Activated CD4-positive, alpha-beta memory T cell treated with anti-CD3 and anti-CD28 coated beads, Interleukin-2, amount 10 ng/mL, durations not matched to agents 7 days and 5 days (primary cell): Measurements from ENCODE around the gene TMEM147. TPM values are rescaled to one million over a fixed set of nuclear protein-coding genes. Genes with fewer than 3 reads are reported as not detected.
"Not testable (repeated sequence)": the region's sequence is repeated elsewhere in the genome, so short reads cannot be mapped to it uniquely, and the experiment has no call there.

ENCODE experiments used
- CTCF ChIA-PET: fragments of 350-600 bp; sonication (Branson Sonifier 250); formaldehyde crosslinking; loops from one replicate; lab custom pipeline; 2021; ENCODE audit warnings: antibody characterized with exemption, inconsistent platforms; lab: Charles Lee
- POLR2A ChIA-PET: fragments of 350-600 bp; sonication (Branson Sonifier 250); formaldehyde crosslinking; loops from one replicate; lab custom pipeline; 2021; ENCODE audit warnings: antibody characterized with exemption; lab: Charles Lee
- DNase-seq: peaks from one replicate; pipeline ENCODE4 v3.0.0-alpha.2; 2020
- H3K27ac Mint-ChIP-seq: one replicate; pipeline ENCODE4 v1.8.0; 2021; ENCODE audit warnings: mild to moderate bottlenecking, mixed read lengths
- H3K27me3 Mint-ChIP-seq: one replicate; pipeline ENCODE4 v1.8.0; 2021; ENCODE audit warnings: mixed read lengths
- H3K36me3 Mint-ChIP-seq: one replicate; pipeline ENCODE4 v1.8.0; 2021; ENCODE audit warnings: low read depth, mixed read lengths
- H3K4me1 Mint-ChIP-seq: one replicate; pipeline ENCODE4 v1.8.0; 2021; ENCODE audit warnings: mixed read lengths
- H3K4me3 Mint-ChIP-seq: one replicate; pipeline ENCODE4 v1.8.0; 2021; ENCODE audit warnings: mild to moderate bottlenecking, mixed read lengths
- H3K9me3 Mint-ChIP-seq: one replicate; pipeline ENCODE4 v1.8.0; 2021; ENCODE audit warnings: mixed read lengths
- total RNA-seq, 2 experiments: library from RNA; stranded (reverse); gene quantifications; one replicate each; pipeline ENCODE4 v1.2.3, GENCODE V29; 2021

The TMEM147 gene
- total RNA-seq, 2 experiments from 2014 or later = 39.6 to 47.4 TPM

GRCh38 chr19:35590875-35591274, 45.4 kb downstream of the TMEM147 start:
- DNase-seq = no peak
- no peaks in the 10 kb centered on the region for H3K9me3 Mint-ChIP-seq
- H3K36me3 Mint-ChIP-seq = no peaks in the 10 kb centered on the region
- H3K4me1 Mint-ChIP-seq = no peaks in the 10 kb centered on the region
- H3K27ac Mint-ChIP-seq = no peak overlapping the region
- POLR2A ChIA-PET = no interaction called here
- CTCF ChIA-PET = interaction anchor here (0.7 kb wide), 1 partner anchor 100 kb away, joined by 4 read pairs; no protein-coding TSS in a partner anchor
- no peak overlapping the region for H3K4me3 Mint-ChIP-seq
- H3K27me3 Mint-ChIP-seq = peaks cover 5% of the 10 kb centered on the region

DNA sequence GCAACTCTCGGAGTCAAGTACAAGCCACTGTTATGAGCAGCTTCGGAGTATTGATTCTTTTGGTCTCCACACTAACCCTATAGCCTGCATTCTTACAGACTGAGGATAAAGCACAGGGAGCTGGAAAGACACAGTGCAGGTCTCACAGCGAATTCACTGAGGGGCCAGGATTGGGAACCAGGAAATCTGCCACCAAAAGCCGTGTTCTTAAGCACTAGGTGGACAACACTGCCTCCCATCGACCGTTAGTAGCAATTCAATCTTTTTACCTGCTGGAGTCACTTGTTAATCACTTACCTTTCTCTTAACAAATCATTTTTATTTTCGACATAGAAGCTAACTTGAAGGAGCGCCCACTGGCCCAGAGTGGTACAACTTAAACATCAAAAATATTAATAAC, 46.8 kb downstream of the TMEM147 start:
- H3K9me3 Mint-ChIP-seq = no peaks in the 10 kb centered on the region
- H3K36me3 Mint-ChIP-seq = no peaks in the 10 kb centered on the region
- no peaks in the 10 kb centered on the region for H3K27me3 Mint-ChIP-seq
- ChIA-PET CTCF (interaction anchor here (0.6 to 2.0 kb wide), 10 partner anchors 8 to 239 kb away, joined by 3 to 12 read pairs (median 4); no protein-coding TSS in a partner anchor), POLR2A (no interaction called here)
- peaks cover 8% of the 10 kb centered on the region for H3K4me1 Mint-ChIP-seq
- no peak overlapping the region for H3K4me3 Mint-ChIP-seq
- H3K27ac Mint-ChIP-seq = no peak overlapping the region
- DNase-seq = no peak

GRCh38 chr19:35595026-35595425, 49.6 kb downstream of the TMEM147 start:
- POLR2A ChIA-PET, H3K4me3 Mint-ChIP-seq, H3K27ac Mint-ChIP-seq, DNase-seq, H3K27me3 Mint-ChIP-seq, H3K36me3 Mint-ChIP-seq, CTCF ChIA-PET, H3K4me1 Mint-ChIP-seq, H3K9me3 Mint-ChIP-seq: not testable (repeated sequence)

DNA sequence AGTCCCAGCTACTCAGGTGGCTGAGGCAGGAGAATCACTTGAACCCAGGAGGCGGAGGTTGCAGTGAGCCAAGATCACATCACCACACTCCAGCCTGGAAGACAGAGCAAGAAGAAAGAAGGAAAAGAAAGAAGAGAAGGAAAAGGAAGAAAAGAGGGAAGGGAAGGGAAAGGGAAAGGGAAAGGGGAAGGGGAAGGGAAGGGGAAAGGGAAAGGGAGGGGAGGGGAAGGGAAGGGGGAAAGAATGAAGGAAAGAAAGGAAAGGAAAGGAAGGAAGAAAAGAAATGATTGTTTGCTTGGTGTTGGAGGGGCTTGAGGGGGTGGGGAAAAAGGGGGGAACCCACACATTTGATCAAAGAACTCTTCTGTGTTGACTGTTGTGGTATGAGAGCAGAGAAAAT, 50.5 kb downstream of the TMEM147 start:
- H3K36me3 Mint-ChIP-seq = no peaks in the 10 kb centered on the region
- no peak overlapping the region for H3K4me3 Mint-ChIP-seq
- no peak overlapping the region for H3K27ac Mint-ChIP-seq
- POLR2A ChIA-PET = no interaction called here
- DNase-seq = no peak
- peaks cover 8% of the 10 kb centered on the region for H3K4me1 Mint-ChIP-seq
- H3K9me3 Mint-ChIP-seq = no peaks in the 10 kb centered on the region
- H3K27me3 Mint-ChIP-seq = peaks cover 12% of the 10 kb centered on the region
- CTCF ChIA-PET = no interaction called here

GRCh38 chr19:35596366-35596999, 51.1 kb downstream of the TMEM147 start:
- POLR2A ChIA-PET = interaction anchor here (1.7 kb wide), 1 partner anchor 10 kb away, joined by 6 read pairs; no protein-coding TSS in a partner anchor

More at GRCh38 chr19:35596366-35596999, 51.1 kb downstream of the TMEM147 start:
- H3K9me3 Mint-ChIP-seq = no peaks in the 10 kb centered on the region
- CTCF ChIA-PET = interaction anchor here (2.1 kb wide), 1 partner anchor 86 kb away, joined by 5 read pairs; no protein-coding TSS in a partner anchor
- peaks cover 15% of the 10 kb centered on the region for H3K27me3 Mint-ChIP-seq
- no peak overlapping the region for H3K4me3 Mint-ChIP-seq
- DNase-seq = no peak
- no peaks in the 10 kb centered on the region for H3K36me3 Mint-ChIP-seq
- no peak overlapping the region for H3K27ac Mint-ChIP-seq
- H3K4me1 Mint-ChIP-seq = peaks cover 8% of the 10 kb centered on the region

Other genes starting within 250 kb of the TMEM147 start
- under 1 TPM; 0.63 to 0.76 TPM for gene CD22, start 216.4 kb upstream of the TMEM147 start, total RNA-seq
- gene FFAR1, start 197.7 kb upstream of the TMEM147 start, total RNA-seq = not detected
- under 1 TPM; 0.63 to 0.78 TPM for gene FFAR3, start 187.2 kb upstream of the TMEM147 start, total RNA-seq
- under 1 TPM in 1 of 2 experiments, not detected in 1; 0.13 TPM for gene GPR42, start 174.6 kb upstream of the TMEM147 start, total RNA-seq
- not detected for gene FFAR2, start 97.4 kb upstream of the TMEM147 start, total RNA-seq
- gene KRTDAP, start 55.2 kb upstream of the TMEM147 start, total RNA-seq = not detected
- not detected for gene DMKN, start 32.0 kb upstream of the TMEM147 start, total RNA-seq
- gene SBSN, start 17.3 kb upstream of the TMEM147 start, total RNA-seq = not detected
- not detected for gene GAPDHS, start 12.2 kb upstream of the TMEM147 start, total RNA-seq
- gene ATP4A, start 18.0 kb downstream of the TMEM147 start, total RNA-seq = not detected
- gene PMIS2, start 40.5 kb downstream of the TMEM147 start, total RNA-seq = not detected
- 10 to 100 TPM; 45.3 to 46.5 TPM for gene HAUS5, start 67.1 kb downstream of the TMEM147 start, total RNA-seq
- gene RBM42, start 83.4 kb downstream of the TMEM147 start, total RNA-seq = 100 to 1,000 TPM in 1 of 2 experiments, 10 to 100 TPM in 1; 99.5 to 102 TPM
- gene ETV2, start 96.1 kb downstream of the TMEM147 start, total RNA-seq = under 1 TPM; 0.65 to 0.96 TPM
- 100 to 1,000 TPM; 440 to 442 TPM for gene COX6B1, start 102.7 kb downstream of the TMEM147 start, total RNA-seq
- gene UPK1A, start 120.9 kb downstream of the TMEM147 start, total RNA-seq = under 1 TPM; 0.65 to 0.86 TPM
- gene ZBTB32, start 158.9 kb downstream of the TMEM147 start, total RNA-seq = 10 to 100 TPM; 94.8 to 96.2 TPM
- 10 to 100 TPM; 57.3 to 57.5 TPM for gene KMT2B, start 172.4 kb downstream of the TMEM147 start, total RNA-seq
- gene IGFLR1, start 196.8 kb downstream of the TMEM147 start, total RNA-seq = 10 to 100 TPM; 78.9 to 90.5 TPM
- 10 to 100 TPM; 35.5 to 36.2 TPM for gene U2AF1L4, start 199.8 kb downstream of the TMEM147 start, total RNA-seq
- gene PSENEN, start 200.0 kb downstream of the TMEM147 start, total RNA-seq = 10 to 100 TPM; 48.1 to 51.3 TPM
- 10 to 100 TPM; 13.1 to 16.2 TPM for gene LIN37, start 202.9 kb downstream of the TMEM147 start, total RNA-seq
- under 1 TPM in 1 of 2 experiments, not detected in 1; 0.48 TPM for gene HSPB6, start 211.4 kb downstream of the TMEM147 start, total RNA-seq
- 10 to 100 TPM; 47.1 to 52.4 TPM for gene PROSER3, start 212.6 kb downstream of the TMEM147 start, total RNA-seq
- 10 to 100 TPM; 60.9 to 67.0 TPM for gene ARHGAP33, start 229.9 kb downstream of the TMEM147 start, total RNA-seq